CD4-positive, alpha-beta T cell (primary cell): ENCODE data around the gene SLC23A3. TPM values are rescaled to one million over a fixed set of nuclear protein-coding genes. Genes with fewer than 3 reads are reported as not detected.

ENCODE experiments used
- ATAC-seq: fragments of 200-7000 bp; cut with Tn5 transposase; one replicate; pipeline ENCODE4 v1.10.0; 2022; ENCODE audit warnings: mild to moderate bottlenecking; ENCODE audit not compliant: poor library complexity
- CTCF ChIA-PET: fragments of 350-600 bp; sonication (Branson Sonifier 250); formaldehyde crosslinking; loops from one replicate; lab custom pipeline; 2021; ENCODE audit warnings: antibody characterized with exemption, inconsistent platforms; lab: Charles Lee
- POLR2A ChIA-PET: fragments of 350-600 bp; sonication (Branson Sonifier 250); formaldehyde crosslinking; loops from one replicate; lab custom pipeline; 2021; ENCODE audit warnings: antibody characterized with exemption, inconsistent platforms; lab: Charles Lee
- DNase-seq, 14 experiments: peaks; one replicate each; pipeline ENCODE4 v3.0.0-alpha.2; 2013 to 2020; ENCODE audit warnings: mixed read lengths in 2 of 14
- H3K27ac ChIP-seq, 2 donors: one replicate each; pipeline versions ENCODE4 v1.5.1 to v1.7.0; 2013; ENCODE audit warnings: low read length in 2 of 2, low read depth in 1 of 2, mild to moderate bottlenecking in 1 of 2
- H3K27me3 ChIP-seq, 2 experiments: 1 replicate in 1 of 2; 2 replicates in 1 of 2; pipeline versions ENCODE4 v1.6.1 to v1.7.0; 2013; ENCODE audit warnings: low read length in 2 of 2, control low read depth in 1 of 2, mild to moderate bottlenecking in 1 of 2, moderate library complexity in 1 of 2; ENCODE audit not compliant: insufficient read depth in 2 of 2, control insufficient read depth in 1 of 2
- H3K36me3 ChIP-seq: one replicate; pipeline ENCODE4 v1.6.1; 2013; ENCODE audit warnings: low read length, control low read depth; ENCODE audit not compliant: insufficient read depth
- H3K4me1 ChIP-seq: one replicate; pipeline ENCODE4 v1.6.1; 2013; ENCODE audit warnings: low read length, control low read depth; ENCODE audit not compliant: insufficient read depth
- H3K4me3 ChIP-seq: one replicate; pipeline ENCODE4 v1.5.1; 2013; ENCODE audit warnings: mild to moderate bottlenecking, low read length, moderate library complexity
- H3K9me3 ChIP-seq, 2 experiments: 1 replicate in 1 of 2; 2 replicates in 1 of 2; pipeline versions ENCODE4 v1.6.1 to v1.7.0; 2013; ENCODE audit warnings: low read length in 2 of 2, mild to moderate bottlenecking in 2 of 2, control low read depth in 1 of 2, moderate library complexity in 1 of 2; ENCODE audit not compliant: control insufficient read depth in 1 of 2, insufficient read depth in 1 of 2
- H3K27ac Mint-ChIP-seq: one replicate; pipeline ENCODE4 v1.8.0; 2020; ENCODE audit warnings: mixed read lengths
- H3K27me3 Mint-ChIP-seq: one replicate; pipeline ENCODE4 v1.8.0; 2021; ENCODE audit warnings: mixed read lengths
- H3K36me3 Mint-ChIP-seq: one replicate; pipeline ENCODE4 v1.8.0; 2021; ENCODE audit warnings: low read depth, mixed read lengths
- H3K4me1 Mint-ChIP-seq: one replicate; pipeline ENCODE4 v1.8.0; 2021; ENCODE audit warnings: low read depth, mixed read lengths
- H3K4me3 Mint-ChIP-seq: one replicate; pipeline ENCODE4 v1.8.0; 2020; ENCODE audit warnings: mild to moderate bottlenecking, mixed read lengths
- H3K9me3 Mint-ChIP-seq: one replicate; pipeline ENCODE4 v1.8.0; 2020; ENCODE audit warnings: mixed read lengths
- CTCF ChIP-seq: fragments of 200-600 bp; IDR thresholded peaks from one replicate; pipeline ENCODE4 v1.8.0; 2022; ENCODE audit warnings: antibody characterized with exemption, mild to moderate bottlenecking
- intact Hi-C, 2 experiments: fragments of 100-400 bp; cut with DNase I in 1 of 2; cut with micrococcal nuclease in 1 of 2; formaldehyde crosslinking; loops; one replicate each; pipeline versions ENCODE4 v1.15.1 to v1.9.0; 2023 to 2025; cut with DNase I, micrococcal nuclease
- total RNA-seq, 174 experiments: library from RNA in 2 of 174; stranded (reverse) in 2 of 174; gene quantifications; one replicate each; pipeline ENCODE4 v1.2.3 and lab custom pipeline; 2021 to 2026

The SLC23A3 gene
- total RNA-seq, 2 experiments from 2014 or later = 0.36 to 0.96 TPM

GRCh38 chr2:219177552-219178376 lies 7.9 kb upstream of the SLC23A3 start, which contains the start of gene RETREG2:
Gene RETREG2, plus strand, starts transcription at chr2:219178275. Its CDS starts 78 bp downstream, at chr2:219178353.
- ATAC-seq (peak; percentile 66), DNase-seq (peak; percentile 67 to 96 (median 78))
- no peaks in the 10 kb centered on the region for H3K27me3 ChIP-seq
- intact Hi-C loops = loop anchor here (1.0 to 10.0 kb wide), 13 partner anchors 17 to 780 kb away; partner anchors contain the start of genes DNAJB2 (in 2 of the 2), ZFAND2B (in 2 of the 2), ANKZF1 (in 1 of the 2) and ATG9A (in 1 of the 2)
- H3K9me3 Mint-ChIP-seq = no peaks in the 10 kb centered on the region
- peaks cover 89% of the 10 kb centered on the region for H3K4me1 ChIP-seq
- ChIA-PET POLR2A (interaction anchor here (0.6 to 5.5 kb wide), 15 partner anchors 12 to 211 kb away, joined by 3 to 139 read pairs (median 9); partner anchors contain the start of genes ANKZF1, ATG9A, DNAJB2 and NHEJ1), CTCF (interaction anchor here (1.0 to 2.5 kb wide), 2 partner anchors 29 to 117 kb away, joined by 3 to 10 read pairs; partner anchors contain the start of gene ZFAND2B)
- H3K4me3 Mint-ChIP-seq = peak within 1 kb of the TSS; percentile 94
- no peaks in the 10 kb centered on the region for H3K9me3 ChIP-seq
- no peak for TF ChIP-seq CTCF
- peaks cover 57% of the 10 kb centered on the region for H3K36me3 ChIP-seq
- peak within 1 kb of the TSS; percentile 97 to 99 for H3K27ac ChIP-seq
- peaks cover 72% of the 10 kb centered on the region for H3K4me1 Mint-ChIP-seq
- H3K27me3 Mint-ChIP-seq = no peaks in the 10 kb centered on the region
- H3K36me3 Mint-ChIP-seq = peaks cover 80% of the 10 kb centered on the region
- peak within 1 kb of the TSS; percentile 99 for H3K27ac Mint-ChIP-seq
- peak within 1 kb of the TSS; percentile 90 for H3K4me3 ChIP-seq

GRCh38 chr2:219176818-219177551 lies 7.2 kb upstream of the SLC23A3 start, which contains the start of gene CNPPD1:
Gene CNPPD1, minus strand, starts transcription at chr2:219176925. Its CDS starts 97 bp downstream, at chr2:219176828.
- peak within 1 kb of the TSS; percentile 94 for H3K4me3 Mint-ChIP-seq
- intact Hi-C loops = loop anchor here (1.0 to 10.0 kb wide), 12 partner anchors 29 to 780 kb away; partner anchors contain the start of genes ANKZF1 (in 1 of the 2), ATG9A (in 1 of the 2), CTDSP1 (in 1 of the 2) and DNAJB2 (in 1 of the 2)
- H3K4me1 Mint-ChIP-seq = peaks cover 68% of the 10 kb centered on the region

More at GRCh38 chr2:219176818-219177551, 7.2 kb upstream of the SLC23A3 start, which contains the start of gene CNPPD1:
- TF ChIP-seq CTCF = no peak
- H3K27ac Mint-ChIP-seq = peak within 1 kb of the TSS; percentile 99
- H3K27ac ChIP-seq = peak within 1 kb of the TSS; percentile 97 to 99
- H3K27me3 Mint-ChIP-seq = no peaks in the 10 kb centered on the region
- CTCF ChIA-PET = interaction anchor here (0.7 to 4.0 kb wide), 8 partner anchors 17 to 197 kb away, joined by 3 to 19 read pairs (median 4); partner anchors contain the start of genes ABCB6, NHEJ1 and ZFAND2B
- H3K36me3 Mint-ChIP-seq = peaks cover 82% of the 10 kb centered on the region
- H3K9me3 ChIP-seq = no peaks in the 10 kb centered on the region
- peaks cover 81% of the 10 kb centered on the region for H3K4me1 ChIP-seq
- peaks cover 57% of the 10 kb centered on the region for H3K36me3 ChIP-seq
- H3K27me3 ChIP-seq = no peaks in the 10 kb centered on the region
- DNase-seq (peak; percentile 71 to 95 (median 88)), ATAC-seq (peak; percentile 74)
- peak within 1 kb of the TSS; percentile 90 for H3K4me3 ChIP-seq
- POLR2A ChIA-PET = interaction anchor here (0.6 to 5.5 kb wide), 31 partner anchors 9 to 503 kb away, joined by 3 to 139 read pairs (median 7); partner anchors contain the start of genes ABCB6, ANKZF1, ATG9A and DNAJB2
- no peaks in the 10 kb centered on the region for H3K9me3 Mint-ChIP-seq
